ENCODE data around the gene SLC25A25. TPM values are rescaled to one million over a fixed set of nuclear protein-coding genes. Genes with fewer than 3 reads are reported as not detected.

Gene SLC25A25
- total RNA-seq, 2 donors from 2014 or later, result 26.0 to 33.1 TPM

DNA sequence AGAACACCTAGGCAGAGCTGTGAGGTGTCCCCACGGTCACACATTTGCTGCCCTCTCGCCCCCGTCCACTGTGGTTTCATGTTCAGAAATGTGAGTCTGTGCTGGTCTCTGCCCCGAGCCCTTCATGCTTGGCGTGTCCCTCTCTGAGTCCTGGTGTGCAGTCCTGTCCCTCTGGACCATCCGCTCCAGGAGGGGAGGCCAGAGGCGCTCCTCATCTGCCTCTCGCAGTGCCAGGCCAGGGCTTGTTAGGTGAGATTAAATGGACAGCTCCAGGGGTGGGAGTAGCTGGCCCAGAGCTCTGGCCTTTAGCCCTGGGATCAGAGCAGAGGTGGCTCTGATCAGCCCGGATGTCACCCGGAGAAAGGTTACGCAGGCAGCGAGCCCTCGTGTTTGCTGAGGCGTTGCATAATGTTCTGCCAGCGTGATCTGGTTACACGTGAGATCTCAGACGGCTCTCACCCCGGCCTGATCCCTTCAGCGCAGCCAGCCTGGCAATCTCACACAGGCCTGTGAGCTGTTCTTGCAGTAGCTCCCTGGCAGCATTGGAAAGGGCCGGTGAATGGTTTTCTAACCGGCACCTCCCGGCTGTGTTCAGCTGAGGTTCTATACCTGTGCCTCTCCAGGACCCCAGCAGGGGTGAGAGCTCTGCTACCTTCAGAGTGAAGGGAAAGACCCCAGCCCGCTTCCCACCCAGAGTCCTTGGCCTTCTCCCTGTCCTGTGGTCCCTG is 35.0 kb downstream of the SLC25A25 start:
- TF ChIP-seq CTCF (IDR thresholded peaks at IDR 0.05) (no peak), POLR2AphosphoS5 (IDR thresholded peaks at IDR 0.05) (no peak), POLR2A (IDR thresholded peaks at IDR 0.05) (no peak)
- peaks cover 17 to 28% of the 10 kb centered on the region in 2 donors for H3K36me3 ChIP-seq
- no peak for DNase-seq (ENCODE audit: low spot score)
- intact Hi-C loops (cut with DNase I), result no loop called here
- no peaks in the 10 kb centered on the region for H3K27me3 ChIP-seq (replicated peaks; ENCODE audit: insufficient read depth)
- no peaks in the 10 kb centered on the region for H3K9me3 ChIP-seq
- H3K4me1 ChIP-seq (replicated peaks), result peaks cover 22% of the 10 kb centered on the region
- 86% methylated on average over 23 of the region's 23 CpGs for WGBS
- peak overlapping the region; percentile 23 to 30 for H3K27ac ChIP-seq
- no peak overlapping the region for H3K4me3 ChIP-seq

DNA sequence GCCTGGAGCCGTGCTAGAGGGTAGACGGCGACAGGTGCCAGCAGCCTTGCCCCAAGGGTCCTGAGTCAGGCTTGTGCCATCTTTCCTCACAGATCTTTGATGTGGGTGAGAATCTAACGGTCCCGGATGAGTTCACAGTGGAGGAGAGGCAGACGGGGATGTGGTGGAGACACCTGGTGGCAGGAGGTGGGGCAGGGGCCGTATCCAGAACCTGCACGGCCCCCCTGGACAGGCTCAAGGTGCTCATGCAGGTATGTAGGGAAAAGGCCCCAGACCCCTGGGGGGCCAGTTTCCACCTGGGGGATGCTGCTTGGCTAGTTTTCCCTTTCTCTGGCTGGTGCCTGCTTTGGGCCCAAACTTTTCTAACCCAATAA is 35.5 kb downstream of the SLC25A25 start:
- TF ChIP-seq CTCF (IDR thresholded peaks at IDR 0.05) (peak in 1 of 4 experiments; percentile 23), POLR2A (IDR thresholded peaks at IDR 0.05) (no peak)
- Histone ChIP-seq H3K27ac (peak overlapping the region; percentile 23 to 30), H3K9me3 (no peaks in the 10 kb centered on the region), H3K36me3 (peaks cover 17 to 28% of the 10 kb centered on the region in 2 donors), H3K4me3 (no peak overlapping the region), H3K4me1 (replicated peaks) (peaks cover 20% of the 10 kb centered on the region), H3K27me3 (replicated peaks; ENCODE audit: insufficient read depth) (no peaks in the 10 kb centered on the region)
- DNase-seq (ENCODE audit: low spot score), result no peak
- 61% methylated on average over 8 of the region's 8 CpGs for WGBS
- intact Hi-C loops (cut with DNase I), result no loop called here

DNA sequence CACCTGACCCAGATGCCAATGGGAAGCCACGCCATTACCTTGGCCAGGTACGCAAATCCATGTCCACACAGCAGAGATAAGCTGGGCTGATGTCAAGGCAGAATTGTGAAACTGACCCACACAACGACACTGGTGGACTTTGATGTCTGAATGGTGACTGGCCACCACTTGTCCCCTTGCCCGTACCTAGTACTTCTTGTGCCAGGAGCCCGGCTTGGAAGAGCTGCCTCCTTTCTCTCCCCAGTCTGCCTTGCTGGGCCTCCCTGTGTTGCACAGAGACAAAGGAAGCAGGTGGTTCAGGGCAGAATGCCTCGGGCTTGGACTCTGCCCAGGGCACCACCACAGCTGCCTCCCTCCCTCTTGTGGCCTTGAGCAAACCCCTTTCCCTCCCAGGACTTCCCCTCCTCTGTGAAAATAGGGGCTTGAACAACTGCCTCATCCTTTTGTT is 36.2 kb downstream of the SLC25A25 start:
- H3K4me1 ChIP-seq (replicated peaks), result peaks cover 14% of the 10 kb centered on the region
- DNase-seq (ENCODE audit: low spot score), result no peak

DNA sequence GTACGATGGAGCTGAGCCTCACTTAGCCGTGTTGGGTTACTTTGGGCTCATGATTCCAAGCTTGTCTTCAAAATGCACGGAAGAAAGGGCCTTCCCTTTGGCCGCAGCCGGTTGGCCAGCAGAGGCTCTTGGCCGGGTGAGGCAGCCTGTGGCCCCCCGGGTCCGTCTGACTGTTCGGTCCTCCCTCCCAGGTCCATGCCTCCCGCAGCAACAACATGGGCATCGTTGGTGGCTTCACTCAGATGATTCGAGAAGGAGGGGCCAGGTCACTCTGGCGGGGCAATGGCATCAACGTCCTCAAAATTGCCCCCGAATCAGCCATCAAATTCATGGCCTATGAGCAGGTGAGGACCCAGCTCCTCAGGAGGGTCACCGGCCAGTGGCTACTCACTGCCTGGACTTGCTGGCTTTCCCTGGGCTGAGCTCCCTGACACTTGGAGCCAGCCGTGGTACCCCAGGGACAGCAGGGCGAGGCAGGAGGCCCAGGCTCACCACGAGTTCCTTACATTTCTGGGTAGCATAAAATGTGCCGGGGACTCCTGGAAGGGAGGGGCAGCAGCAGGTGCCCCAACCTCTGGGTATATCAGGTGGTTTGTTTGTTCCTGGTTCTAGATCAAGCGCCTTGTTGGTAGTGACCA is 37.6 kb downstream of the SLC25A25 start:
- H3K4me1 ChIP-seq (replicated peaks), result peaks cover under 1% of the 10 kb centered on the region
- peaks cover 17 to 33% of the 10 kb centered on the region in 2 donors for H3K36me3 ChIP-seq
- intact Hi-C loops (cut with DNase I), result no loop called here
- no peak overlapping the region for H3K4me3 ChIP-seq
- 94% methylated on average over 20 of the region's 21 CpGs for WGBS
- no peak for DNase-seq (ENCODE audit: low spot score)
- TF ChIP-seq POLR2A (IDR thresholded peaks at IDR 0.05) (no peak), POLR2AphosphoS5 (IDR thresholded peaks at IDR 0.05) (no peak), CTCF (IDR thresholded peaks at IDR 0.05) (no peak)
- no peaks in the 10 kb centered on the region for H3K27me3 ChIP-seq (replicated peaks; ENCODE audit: insufficient read depth)
- no peaks in the 10 kb centered on the region for H3K9me3 ChIP-seq
- no peak overlapping the region for H3K27ac ChIP-seq

More for the DNA sequence above, 36.2 kb downstream of the SLC25A25 start:
- no peak overlapping the region for H3K4me3 ChIP-seq
- peaks cover 17 to 31% of the 10 kb centered on the region in 2 donors for H3K36me3 ChIP-seq
- intact Hi-C loops (cut with DNase I), result no loop called here
- WGBS, result 49% methylated on average over 6 of the region's 6 CpGs
- TF ChIP-seq POLR2A (IDR thresholded peaks at IDR 0.05) (no peak), POLR2AphosphoS5 (IDR thresholded peaks at IDR 0.05) (no peak), CTCF (IDR thresholded peaks at IDR 0.05) (no peak)
- H3K27ac ChIP-seq, result no peak overlapping the region
- no peaks in the 10 kb centered on the region for H3K9me3 ChIP-seq
- no peaks in the 10 kb centered on the region for H3K27me3 ChIP-seq (replicated peaks; ENCODE audit: insufficient read depth)

All from prostate gland (tissue), 2 donors.